PC-3 (cell line): Measurements from ENCODE around the gene POLR2H. TPM values are rescaled to one million over a fixed set of nuclear protein-coding genes. Genes with fewer than 3 reads are reported as not detected.
"Not testable (repeated sequence)": the region's sequence is repeated elsewhere in the genome, so short reads cannot be mapped to it uniquely, and the experiment has no call there.

Experiments used
- ATAC-seq: fragments of 200-7000 bp; cut with Tn5 transposase; 2 replicates; pipeline ENCODE4 v1.9.1; 2020; ENCODE audit warnings: mild to moderate bottlenecking, moderate library complexity
- BruUV-seq: library from RNA; stranded (reverse); fragments of 400-500 nt; replicated peaks from 2 replicates; lab custom pipeline; 2021; lab: Mats Ljungman, UMichigan
- CTCF ChIA-PET: fragments of 300-600 bp; sonication (Branson Sonifier 250); formaldehyde crosslinking; loops from one replicate; lab custom pipeline; 2022; ENCODE audit warnings: antibody characterized with exemption; lab: Charles Lee
- POLR2A ChIA-PET: fragments of 300-600 bp; sonication (Branson Sonifier 250); formaldehyde crosslinking; loops from one replicate; lab custom pipeline; 2022; ENCODE audit warnings: antibody characterized with exemption; ENCODE audit not compliant: unreplicated experiment; lab: Charles Lee
- DNase-seq: peaks from one replicate; pipeline ENCODE4 v3.0.0-alpha.2; 2015
- H2AFZ ChIP-seq: fragments of 300-600 bp; sonication (generic); 2 replicates; pipeline ENCODE4 v1.6.0; 2016; ENCODE audit warnings: antibody characterized with exemption, low read length
- H3F3A ChIP-seq: fragments of 300-600 bp; sonication (generic); one replicate; pipeline ENCODE4 v1.6.0; 2017; ENCODE audit warnings: antibody characterized with exemption, low read length, control low read depth, mild to moderate bottlenecking; ENCODE audit not compliant: unreplicated experiment
- H3K27ac ChIP-seq: fragments of 300-600 bp; sonication (generic); 2 replicates; pipeline ENCODE4 v1.5.1; 2016; ENCODE audit warnings: mild to moderate bottlenecking, low read length
- H3K27me3 ChIP-seq: fragments of 300-600 bp; sonication (generic); 2 replicates; pipeline ENCODE4 v1.6.1; 2016; ENCODE audit warnings: low read length, mixed read lengths
- H3K36me3 ChIP-seq: fragments of 300-600 bp; sonication (generic); 2 replicates; pipeline ENCODE4 v1.6.1; 2016; ENCODE audit warnings: low read depth, mixed run types, low read length, mixed read lengths
- H3K4me1 ChIP-seq: fragments of 300-600 bp; sonication (generic); 2 replicates; pipeline ENCODE4 v1.5.1; 2016; ENCODE audit warnings: low read length; ENCODE audit not compliant: insufficient read depth
- H3K4me2 ChIP-seq: fragments of 300-600 bp; sonication (generic); 2 replicates; pipeline ENCODE4 v1.6.0; 2016; ENCODE audit warnings: low read length
- H3K4me3 ChIP-seq: fragments of 300-600 bp; sonication (generic); 2 replicates; pipeline ENCODE4 v1.5.1; 2016; ENCODE audit warnings: mild to moderate bottlenecking, low read length, mixed read lengths
- H3K79me2 ChIP-seq: fragments of 300-600 bp; sonication (generic); 2 replicates; pipeline ENCODE4 v1.6.1; 2017; ENCODE audit warnings: low read length, mixed read lengths
- H3K9ac ChIP-seq: fragments of 300-600 bp; sonication (generic); 2 replicates; pipeline ENCODE4 v1.6.0; 2016; ENCODE audit warnings: mild to moderate bottlenecking, low read length
- H3K9me2 ChIP-seq: fragments of 300-600 bp; sonication (generic); replicated peaks from 2 replicates; pipeline ENCODE4 v1.6.1; 2016; ENCODE audit warnings: mixed run types, low read length, mixed read lengths
- H3K9me3 ChIP-seq: fragments of 300-600 bp; sonication (generic); 2 replicates; pipeline ENCODE4 v1.6.1; 2016; ENCODE audit warnings: low read length, mixed read lengths
- H4K20me1 ChIP-seq: fragments of 300-600 bp; sonication (generic); 2 replicates; pipeline ENCODE4 v1.6.1; 2016; ENCODE audit warnings: low read length, mixed read lengths
- CTCF ChIP-seq: fragments of 300-600 bp; sonication (generic); conservative IDR thresholded peaks from 2 replicates; pipeline ENCODE4 v1.5.1; 2017; ENCODE audit warnings: antibody characterized with exemption, low read depth, mild to moderate bottlenecking, low read length
- EZH2 ChIP-seq: fragments of 300-600 bp; sonication (generic); IDR thresholded peaks from one replicate; pipeline ENCODE4 v1.6.1; 2017; ENCODE audit warnings: antibody characterized with exemption, mild to moderate bottlenecking, low read length; ENCODE audit not compliant: unreplicated experiment
- EZH2phosphoT487 ChIP-seq: fragments of 300-600 bp; sonication (generic); IDR thresholded peaks from 2 replicates; pipeline ENCODE4 v1.6.1; 2018; ENCODE audit warnings: mild to moderate bottlenecking, antibody characterized with exemption, low read length, borderline replicate concordance
- intact Hi-C: fragments of 100-400 bp; cut with micrococcal nuclease; formaldehyde crosslinking; loops from 2 replicates; pipeline ENCODE4 v1.9.0; 2023
- total RNA-seq: library from RNA; depleted of rRNA; stranded (reverse); fragments of >200 nt; gene quantifications from 2 replicates; pipeline ENCODE4 v1.2.3, GENCODE V29; 2014

POLR2H gene
- total RNA-seq, 1 experiment from 2014 or later = 193 TPM

GRCh38 chr3:184339001-184339400 lies 22.5 kb upstream of the POLR2H start:
- Histone ChIP-seq H4K20me1 (no peaks in the 10 kb centered on the region), H3K4me3 (no peak overlapping the region), H3K9me2 (no peaks in the 10 kb centered on the region), H3K4me1 (peaks cover 31% of the 10 kb centered on the region), H3K9me3 (no peaks in the 10 kb centered on the region), H3K9ac (no peak overlapping the region), H3K27ac (no peak overlapping the region), H3K36me3 (peaks cover 8% of the 10 kb centered on the region; the same call in 1 of the 2 replicates), H3K4me2 (no peak overlapping the region), H2AFZ (no peak overlapping the region), H3F3A (peaks cover 11% of the 10 kb centered on the region), H3K79me2 (peaks cover 23% of the 10 kb centered on the region), H3K27me3 (no peaks in the 10 kb centered on the region)
- BruUV-seq = no TSS peak
- intact Hi-C loops = no loop called here
- POLR2A ChIA-PET = no interaction called here
- ATAC-seq (no peak), DNase-seq (no peak)
- TF ChIP-seq EZH2 (no peak), CTCF (no peak), EZH2phosphoT487 (no peak)
- CTCF ChIA-PET = no interaction called here

DNA sequence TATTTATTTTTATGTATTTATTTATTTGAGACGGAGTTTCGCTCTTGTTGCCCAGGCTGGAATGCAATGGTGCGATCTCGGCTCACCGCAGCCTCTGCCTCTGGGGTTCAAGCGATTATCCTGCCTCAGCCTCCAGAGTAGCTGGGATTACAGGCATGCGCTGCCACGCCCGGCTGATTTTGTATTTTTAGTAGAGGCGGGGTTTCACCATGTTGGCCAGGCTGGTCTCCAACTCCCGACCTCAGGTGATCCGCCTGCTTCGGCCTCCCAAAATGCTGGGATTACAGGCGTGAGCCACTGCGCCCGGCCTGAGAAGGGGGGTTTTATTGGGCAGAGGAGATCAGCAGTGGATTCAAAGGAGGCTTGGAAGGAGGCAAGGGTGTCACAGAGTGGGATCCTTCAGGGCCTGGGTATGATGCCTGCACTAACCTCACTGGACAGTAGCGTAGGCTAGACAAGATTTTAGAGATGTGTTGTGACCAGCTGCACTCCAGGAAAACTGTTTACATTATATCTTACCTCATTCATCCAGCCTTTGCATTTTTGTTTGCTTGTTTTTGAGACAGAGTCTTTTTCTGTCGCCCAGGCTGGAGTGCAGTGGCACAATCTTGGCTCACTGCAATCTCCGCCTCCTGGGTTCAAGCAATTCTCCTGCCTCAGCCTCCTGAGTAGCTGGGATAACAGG lies 21.9 kb upstream of the POLR2H start:
- H3K9me3 ChIP-seq, H3K9ac ChIP-seq, ATAC-seq, DNase-seq, H3F3A ChIP-seq, H3K4me2 ChIP-seq, H3K27me3 ChIP-seq, H3K27ac ChIP-seq, H4K20me1 ChIP-seq, H3K36me3 ChIP-seq, intact Hi-C loops, H3K4me3 ChIP-seq, BruUV-seq, POLR2A ChIA-PET, CTCF ChIA-PET, H3K9me2 ChIP-seq, H2AFZ ChIP-seq: not testable (repeated sequence)
- H3K79me2 ChIP-seq = peaks cover 23% of the 10 kb centered on the region
- peaks cover 27% of the 10 kb centered on the region for H3K4me1 ChIP-seq

DNA sequence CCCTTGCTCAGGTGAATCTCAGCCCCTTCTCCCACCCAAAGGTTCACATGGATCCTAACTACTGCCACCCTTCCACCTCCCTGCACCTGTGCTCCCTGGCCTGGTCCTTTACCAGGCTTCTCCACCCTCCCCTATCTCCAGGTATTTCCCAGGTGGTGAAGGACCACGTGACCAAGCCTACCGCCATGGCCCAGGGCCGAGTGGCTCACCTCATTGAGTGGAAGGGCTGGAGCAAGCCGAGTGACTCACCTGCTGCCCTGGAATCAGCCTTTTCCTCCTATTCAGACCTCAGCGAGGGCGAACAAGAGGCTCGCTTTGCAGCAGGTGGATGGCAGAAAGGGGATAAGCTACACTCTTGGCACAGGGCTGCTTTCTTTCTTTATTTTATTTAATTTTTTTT lies 19.6 kb upstream of the POLR2H start:
- intact Hi-C loops = no loop called here
- Histone ChIP-seq H3K9ac (no peak overlapping the region), H4K20me1 (no peaks in the 10 kb centered on the region), H3K4me2 (no peak overlapping the region), H3K9me2 (no peaks in the 10 kb centered on the region), H3K79me2 (peaks cover 15% of the 10 kb centered on the region), H3K4me3 (no peak overlapping the region), H3K27me3 (no peaks in the 10 kb centered on the region), H3K36me3 (no peaks in the 10 kb centered on the region), H3F3A (no peaks in the 10 kb centered on the region), H2AFZ (no peak overlapping the region), H3K27ac (no peak overlapping the region), H3K9me3 (no peaks in the 10 kb centered on the region), H3K4me1 (peaks cover 11% of the 10 kb centered on the region)
- no peak for TF ChIP-seq EZH2
- TF ChIP-seq EZH2phosphoT487 = no peak
- TF ChIP-seq CTCF = no peak
- ChIA-PET POLR2A (interaction anchor here (0.6 kb wide), 1 partner anchor 22 kb away, joined by 8 read pairs; no protein-coding TSS in a partner anchor), CTCF (no interaction called here)
- no TSS peak for BruUV-seq
- ATAC-seq (no peak), DNase-seq (peak; percentile 25)
